OCI-LY7 (cell line): ENCODE data around the gene FOXJ3.

ENCODE experiments used
- EZH2phosphoT487 ChIP-seq: fragments of 200-600 bp; sonication (generic); IDR thresholded peaks from 2 replicates; pipeline ENCODE4 v1.6.1; 2018; ENCODE audit warnings: low read depth, borderline replicate concordance, mild to moderate bottlenecking, mixed run types, antibody characterized with exemption, low read length, moderate library complexity, mixed read lengths
- TF ChIP-seq, protein P1 (sequence below): fragments of 200-600 bp; sonication (generic); conservative IDR thresholded peaks from 2 replicates; pipeline ENCODE4 v1.5.1; 2014; ENCODE audit warnings: mild to moderate bottlenecking, antibody characterized with exemption, low read length, moderate library complexity, mixed read lengths

DNA sequence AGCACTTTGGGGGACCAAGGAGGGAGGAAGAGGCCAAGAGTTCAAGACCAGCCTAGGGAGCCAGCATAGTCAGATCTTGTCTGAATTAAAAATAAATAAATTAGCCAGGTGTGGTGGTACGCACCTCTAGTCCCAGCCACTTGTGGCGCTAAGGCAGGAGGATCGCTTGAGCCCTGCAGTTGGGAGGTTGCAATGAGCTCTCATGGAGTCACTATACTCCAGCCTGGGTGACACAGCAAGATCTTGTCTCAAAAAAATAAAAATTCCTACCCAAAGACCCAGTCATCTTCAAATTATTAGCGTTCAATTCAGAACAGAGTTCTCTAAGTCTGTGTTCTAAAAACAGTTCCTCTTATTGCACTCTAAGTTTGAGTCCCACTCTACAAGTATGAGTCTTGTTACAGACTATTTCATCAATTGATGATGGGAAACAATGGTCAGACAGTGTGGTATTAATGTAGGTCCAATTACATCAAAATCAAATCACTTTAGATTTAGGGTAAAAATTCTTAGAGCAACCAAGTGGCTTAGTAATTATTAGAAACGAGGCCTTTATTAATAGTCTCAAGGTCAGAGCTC lies 6.9 kb downstream of the FOXJ3 start:
- TF ChIP-seq, protein P1, sequence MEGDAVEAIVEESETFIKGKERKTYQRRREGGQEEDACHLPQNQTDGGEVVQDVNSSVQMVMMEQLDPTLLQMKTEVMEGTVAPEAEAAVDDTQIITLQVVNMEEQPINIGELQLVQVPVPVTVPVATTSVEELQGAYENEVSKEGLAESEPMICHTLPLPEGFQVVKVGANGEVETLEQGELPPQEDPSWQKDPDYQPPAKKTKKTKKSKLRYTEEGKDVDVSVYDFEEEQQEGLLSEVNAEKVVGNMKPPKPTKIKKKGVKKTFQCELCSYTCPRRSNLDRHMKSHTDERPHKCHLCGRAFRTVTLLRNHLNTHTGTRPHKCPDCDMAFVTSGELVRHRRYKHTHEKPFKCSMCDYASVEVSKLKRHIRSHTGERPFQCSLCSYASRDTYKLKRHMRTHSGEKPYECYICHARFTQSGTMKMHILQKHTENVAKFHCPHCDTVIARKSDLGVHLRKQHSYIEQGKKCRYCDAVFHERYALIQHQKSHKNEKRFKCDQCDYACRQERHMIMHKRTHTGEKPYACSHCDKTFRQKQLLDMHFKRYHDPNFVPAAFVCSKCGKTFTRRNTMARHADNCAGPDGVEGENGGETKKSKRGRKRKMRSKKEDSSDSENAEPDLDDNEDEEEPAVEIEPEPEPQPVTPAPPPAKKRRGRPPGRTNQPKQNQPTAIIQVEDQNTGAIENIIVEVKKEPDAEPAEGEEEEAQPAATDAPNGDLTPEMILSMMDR, result no peak
- TF ChIP-seq EZH2phosphoT487, result no peak
